B cell (primary cell): ENCODE results near the gene B9D2. TPM values are rescaled to one million over a fixed set of nuclear protein-coding genes. Genes with fewer than 3 reads are reported as not detected.

Experiments
- ATAC-seq: fragments of 200-7000 bp; cut with Tn5 transposase; one replicate; pipeline ENCODE4 v1.10.0; 2021; ENCODE audit warnings: low read depth, mild to moderate bottlenecking, moderate number of reproducible peaks, moderate library complexity
- CTCF ChIA-PET: fragments of 350-600 bp; sonication (Branson Sonifier 250); formaldehyde crosslinking; loops from one replicate; lab custom pipeline; 2021; ENCODE audit warnings: antibody characterized with exemption, inconsistent platforms; lab: Charles Lee
- POLR2A ChIA-PET: fragments of 350-600 bp; sonication (Branson Sonifier 250); formaldehyde crosslinking; loops from one replicate; lab custom pipeline; 2021; ENCODE audit warnings: antibody characterized with exemption; lab: Charles Lee
- DNase-seq: peaks from one replicate; pipeline ENCODE4 v3.0.0; 2013
- H2AFZ ChIP-seq: 2 replicates; pipeline ENCODE4 v1.6.1; 2012; ENCODE audit warnings: mild to moderate bottlenecking, low read depth, low read length; ENCODE audit not compliant: insufficient read depth, poor library complexity, severe bottlenecking
- H3K27ac ChIP-seq, 2 donors: 1 replicate in 1 of 2; 2 replicates in 1 of 2; pipeline ENCODE4 v1.5.1; 2012 to 2013; ENCODE audit warnings: low read length in 2 of 2, mild to moderate bottlenecking in 2 of 2, moderate library complexity in 1 of 2
- H3K27me3 ChIP-seq, 4 experiments: fragments of 200-600 bp in 1 of 4; sonication (generic) in 1 of 4; replicated peaks in 1 of 4; 1 replicate in 2 of 4; 2 replicates in 2 of 4; pipeline versions ENCODE4 v1.6.1 to v1.7.0; 2013 to 2016; ENCODE audit warnings: low read length in 3 of 4, mild to moderate bottlenecking in 2 of 4, mixed read lengths in 1 of 4, moderate library complexity in 1 of 4; ENCODE audit not compliant: insufficient read depth in 4 of 4, control insufficient read depth in 3 of 4; ENCODE audit errors: control extremely low read depth in 1 of 4
- H3K36me3 ChIP-seq, 2 experiments: replicated peaks in 1 of 2; 1 replicate in 1 of 2; 2 replicates in 1 of 2; pipeline versions ENCODE4 v1.6.1 to v1.7.1; 2013; ENCODE audit warnings: low read length in 1 of 2; ENCODE audit not compliant: insufficient read depth in 2 of 2, control insufficient read depth in 1 of 2; ENCODE audit errors: control extremely low read depth in 1 of 2, extremely low read depth in 1 of 2
- H3K4me1 ChIP-seq, 2 donors: fragments of 200-600 bp in 1 of 2; sonication (generic) in 1 of 2; 1 replicate in 1 of 2; 2 replicates in 1 of 2; pipeline versions ENCODE4 v1.5.1 to v1.6.1; 2013 to 2017; ENCODE audit warnings: low read length in 2 of 2; ENCODE audit not compliant: control insufficient read depth in 2 of 2, insufficient read depth in 2 of 2
- H3K4me2 ChIP-seq: replicated peaks from 2 replicates; pipeline ENCODE3; 2012; ENCODE audit warnings: mild to moderate bottlenecking, low read depth, low read length; ENCODE audit not compliant: poor library complexity, severe bottlenecking
- H3K4me3 ChIP-seq, 5 experiments: fragments of 200-600 bp in 1 of 5; sonication (generic) in 1 of 5; 1 replicate in 3 of 5; 2 replicates in 2 of 5; pipeline versions ENCODE4 v1.5.1 to v1.7.0; 2011 to 2016; ENCODE audit warnings: low read length in 4 of 5, mild to moderate bottlenecking in 4 of 5, low read depth in 2 of 5, control low read depth in 1 of 5, moderate library complexity in 1 of 5; ENCODE audit not compliant: insufficient read depth in 1 of 5; ENCODE audit errors: control extremely low read depth in 1 of 5, extremely low read depth in 1 of 5
- H3K79me2 ChIP-seq: fragments of 200-600 bp; sonication (generic); one replicate; pipeline ENCODE4 v1.6.0; 2016; ENCODE audit warnings: low read length; ENCODE audit not compliant: control insufficient read depth, insufficient read depth
- H3K9ac ChIP-seq: fragments of 200-600 bp; sonication (generic); 2 replicates; pipeline ENCODE4 v1.6.1; 2017; ENCODE audit warnings: mild to moderate bottlenecking, low read length, moderate library complexity
- H3K9me3 ChIP-seq, 3 donors: one replicate each; pipeline versions ENCODE4 v1.6.1 to v1.7.1; 2013; ENCODE audit warnings: low read length in 2 of 3; ENCODE audit not compliant: control insufficient read depth in 2 of 3, insufficient read depth in 1 of 3; ENCODE audit errors: control extremely low read depth in 1 of 3
- H4K20me1 ChIP-seq: 2 replicates; pipeline ENCODE4 v1.6.0; 2012; ENCODE audit warnings: mild to moderate bottlenecking, low read length; ENCODE audit not compliant: insufficient read depth, control insufficient read depth, poor library complexity, severe bottlenecking
- H3K27ac Mint-ChIP-seq: one replicate; pipeline ENCODE4 v1.8.0; 2021; ENCODE audit warnings: mixed read lengths
- H3K27me3 Mint-ChIP-seq: one replicate; pipeline ENCODE4 v1.8.0; 2021; ENCODE audit warnings: mixed read lengths
- H3K4me1 Mint-ChIP-seq: one replicate; pipeline ENCODE4 v1.8.0; 2021; ENCODE audit warnings: mixed read lengths
- H3K4me3 Mint-ChIP-seq: one replicate; pipeline ENCODE4 v1.8.0; 2021; ENCODE audit warnings: mixed read lengths
- H3K9me3 Mint-ChIP-seq: one replicate; pipeline ENCODE4 v1.8.0; 2022; ENCODE audit warnings: mixed read lengths; ENCODE audit not compliant: insufficient read depth
- CTCF ChIP-seq: fragments of 200-600 bp; IDR thresholded peaks from one replicate; pipeline ENCODE4 v1.8.0; 2022; ENCODE audit warnings: antibody characterized with exemption, mild to moderate bottlenecking
- EZH2 ChIP-seq: IDR thresholded peaks from 2 replicates; pipeline ENCODE4 v1.6.1; 2012; ENCODE audit warnings: borderline replicate concordance, low read depth, mild to moderate bottlenecking, moderate library complexity, low read length; ENCODE audit not compliant: insufficient read depth, poor library complexity, severe bottlenecking
- WGBS: methylation state at CpG from one replicate; pipeline ENCODE4 v1.1.5; 2013; ENCODE audit warnings: missing lambda C conversion rate; ENCODE audit not compliant: insufficient coverage; 5-methylcytosine and 5-hydroxymethylcytosine counted together
- intact Hi-C: fragments of 100-400 bp; cut with micrococcal nuclease; formaldehyde crosslinking; loops from one replicate; pipeline ENCODE4 v1.10.0; 2022
- polyA plus RNA-seq: library from polyadenylated mRNA; depleted of rRNA; stranded (reverse); fragments of >200 nt; gene quantifications from 2 replicates; pipeline ENCODE4 v1.2.3, GENCODE V29; 2012
- total RNA-seq, 2 donors: library from RNA; stranded (reverse); fragments of 120-200 nt in 1 of 2; gene quantifications; 1 replicate in 1 of 2; 2 replicates in 1 of 2; pipeline versions ENCODE4 v1.2.3 to v1.2.4, GENCODE V29; 2013 to 2022

Gene B9D2
- total and polyA plus RNA-seq, 2 donors (not counting 1 experiment from before 2014, with no cell fraction given), result 9.9 to 17.5 TPM

- ATAC-seq (no peak), DNase-seq (no peak)
- H3K79me2 ChIP-seq, result peaks cover 75% of the 10 kb centered on the region
- no peaks in the 10 kb centered on the region for H3K9me3 ChIP-seq
- peak overlapping the region; percentile 84 to 100 (median 90) for H3K4me3 ChIP-seq
- Mint-ChIP-seq H3K27me3 (no peaks in the 10 kb centered on the region), H3K27ac (peak overlapping the region; percentile 99), H3K4me3 (peak overlapping the region; percentile 96), H3K4me1 (peaks cover 45% of the 10 kb centered on the region), H3K9me3 (no peaks in the 10 kb centered on the region)
- H3K36me3 ChIP-seq, result peaks cover 0 to 11% of the 10 kb centered on the region in 2 experiments
- peak overlapping the region; percentile 94 to 96 for H3K27ac ChIP-seq
- no peak for TF ChIP-seq CTCF
- no peak for TF ChIP-seq EZH2
- H3K4me2 ChIP-seq, result peak overlapping the region; percentile 88
- intact Hi-C loops, result loop anchor here (5.0 kb wide), 1 partner anchor 681 kb away; the partner anchor contains the start of genes COQ8B and ITPKC
- no peaks in the 10 kb centered on the region for H3K27me3 ChIP-seq
- H3K4me1 ChIP-seq, result peaks cover 27 to 28% of the 10 kb centered on the region in 2 donors
- H3K9ac ChIP-seq, result peak overlapping the region; percentile 86
- CTCF ChIA-PET, result no interaction called here
- H4K20me1 ChIP-seq, result peaks cover 10% of the 10 kb centered on the region
- 3% methylated on average over 4 of the region's 5 CpGs for WGBS
- peak overlapping the region; percentile 88 for H2AFZ ChIP-seq
- POLR2A ChIA-PET, result interaction anchor here (0.5 to 0.8 kb wide), 3 partner anchors 34 to 194 kb away, joined by 3 to 6 read pairs (median 5); partner anchors contain the start of gene B9D2
Observed at GRCh38 chr19:41398050-41398418, 34.1 kb upstream of the B9D2 start.
